B cell (primary cell): ENCODE results near the gene DYNLT2. TPM values are rescaled to one million over a fixed set of nuclear protein-coding genes. Genes with fewer than 3 reads are reported as not detected.

Source experiments
- ATAC-seq: fragments of 200-7000 bp; cut with Tn5 transposase; one replicate; pipeline ENCODE4 v1.10.0; 2021; ENCODE audit warnings: low read depth, mild to moderate bottlenecking, moderate number of reproducible peaks, moderate library complexity
- CTCF ChIA-PET: fragments of 350-600 bp; sonication (Branson Sonifier 250); formaldehyde crosslinking; loops from one replicate; lab custom pipeline; 2021; ENCODE audit warnings: antibody characterized with exemption, inconsistent platforms; lab: Charles Lee
- POLR2A ChIA-PET: fragments of 350-600 bp; sonication (Branson Sonifier 250); formaldehyde crosslinking; loops from one replicate; lab custom pipeline; 2021; ENCODE audit warnings: antibody characterized with exemption; lab: Charles Lee
- DNase-seq: peaks from one replicate; pipeline ENCODE4 v3.0.0; 2013
- H2AFZ ChIP-seq: 2 replicates; pipeline ENCODE4 v1.6.1; 2012; ENCODE audit warnings: mild to moderate bottlenecking, low read depth, low read length; ENCODE audit not compliant: insufficient read depth, poor library complexity, severe bottlenecking
- H3K27ac ChIP-seq, 2 donors: 1 replicate in 1 of 2; 2 replicates in 1 of 2; pipeline ENCODE4 v1.5.1; 2012 to 2013; ENCODE audit warnings: low read length in 2 of 2, mild to moderate bottlenecking in 2 of 2, moderate library complexity in 1 of 2
- H3K27me3 ChIP-seq, 4 experiments: fragments of 200-600 bp in 1 of 4; sonication (generic) in 1 of 4; replicated peaks in 1 of 4; 1 replicate in 2 of 4; 2 replicates in 2 of 4; pipeline versions ENCODE4 v1.6.1 to v1.7.0; 2013 to 2016; ENCODE audit warnings: low read length in 3 of 4, mild to moderate bottlenecking in 2 of 4, mixed read lengths in 1 of 4, moderate library complexity in 1 of 4; ENCODE audit not compliant: insufficient read depth in 4 of 4, control insufficient read depth in 3 of 4; ENCODE audit errors: control extremely low read depth in 1 of 4
- H3K36me3 ChIP-seq, 2 experiments: replicated peaks in 1 of 2; 1 replicate in 1 of 2; 2 replicates in 1 of 2; pipeline versions ENCODE4 v1.6.1 to v1.7.1; 2013; ENCODE audit warnings: low read length in 1 of 2; ENCODE audit not compliant: insufficient read depth in 2 of 2, control insufficient read depth in 1 of 2; ENCODE audit errors: control extremely low read depth in 1 of 2, extremely low read depth in 1 of 2
- H3K4me1 ChIP-seq, 2 donors: fragments of 200-600 bp in 1 of 2; sonication (generic) in 1 of 2; 1 replicate in 1 of 2; 2 replicates in 1 of 2; pipeline versions ENCODE4 v1.5.1 to v1.6.1; 2013 to 2017; ENCODE audit warnings: low read length in 2 of 2; ENCODE audit not compliant: control insufficient read depth in 2 of 2, insufficient read depth in 2 of 2
- H3K4me2 ChIP-seq: replicated peaks from 2 replicates; pipeline ENCODE3; 2012; ENCODE audit warnings: mild to moderate bottlenecking, low read depth, low read length; ENCODE audit not compliant: poor library complexity, severe bottlenecking
- H3K4me3 ChIP-seq, 5 experiments: fragments of 200-600 bp in 1 of 5; sonication (generic) in 1 of 5; 1 replicate in 3 of 5; 2 replicates in 2 of 5; pipeline versions ENCODE4 v1.5.1 to v1.7.0; 2011 to 2016; ENCODE audit warnings: low read length in 4 of 5, mild to moderate bottlenecking in 4 of 5, low read depth in 2 of 5, control low read depth in 1 of 5, moderate library complexity in 1 of 5; ENCODE audit not compliant: insufficient read depth in 1 of 5; ENCODE audit errors: control extremely low read depth in 1 of 5, extremely low read depth in 1 of 5
- H3K79me2 ChIP-seq: fragments of 200-600 bp; sonication (generic); one replicate; pipeline ENCODE4 v1.6.0; 2016; ENCODE audit warnings: low read length; ENCODE audit not compliant: control insufficient read depth, insufficient read depth
- H3K9ac ChIP-seq: fragments of 200-600 bp; sonication (generic); 2 replicates; pipeline ENCODE4 v1.6.1; 2017; ENCODE audit warnings: mild to moderate bottlenecking, low read length, moderate library complexity
- H3K9me3 ChIP-seq, 3 donors: one replicate each; pipeline versions ENCODE4 v1.6.1 to v1.7.1; 2013; ENCODE audit warnings: low read length in 2 of 3; ENCODE audit not compliant: control insufficient read depth in 2 of 3, insufficient read depth in 1 of 3; ENCODE audit errors: control extremely low read depth in 1 of 3
- H4K20me1 ChIP-seq: 2 replicates; pipeline ENCODE4 v1.6.0; 2012; ENCODE audit warnings: mild to moderate bottlenecking, low read length; ENCODE audit not compliant: insufficient read depth, control insufficient read depth, poor library complexity, severe bottlenecking
- H3K27ac Mint-ChIP-seq: one replicate; pipeline ENCODE4 v1.8.0; 2021; ENCODE audit warnings: mixed read lengths
- H3K27me3 Mint-ChIP-seq: one replicate; pipeline ENCODE4 v1.8.0; 2021; ENCODE audit warnings: mixed read lengths
- H3K4me1 Mint-ChIP-seq: one replicate; pipeline ENCODE4 v1.8.0; 2021; ENCODE audit warnings: mixed read lengths
- H3K4me3 Mint-ChIP-seq: one replicate; pipeline ENCODE4 v1.8.0; 2021; ENCODE audit warnings: mixed read lengths
- H3K9me3 Mint-ChIP-seq: one replicate; pipeline ENCODE4 v1.8.0; 2022; ENCODE audit warnings: mixed read lengths; ENCODE audit not compliant: insufficient read depth
- EZH2 ChIP-seq: IDR thresholded peaks from 2 replicates; pipeline ENCODE4 v1.6.1; 2012; ENCODE audit warnings: borderline replicate concordance, low read depth, mild to moderate bottlenecking, moderate library complexity, low read length; ENCODE audit not compliant: insufficient read depth, poor library complexity, severe bottlenecking
- WGBS: methylation state at CpG from one replicate; pipeline ENCODE4 v1.1.5; 2013; ENCODE audit warnings: missing lambda C conversion rate; ENCODE audit not compliant: insufficient coverage; 5-methylcytosine and 5-hydroxymethylcytosine counted together
- intact Hi-C: fragments of 100-400 bp; cut with micrococcal nuclease; formaldehyde crosslinking; loops from one replicate; pipeline ENCODE4 v1.10.0; 2022
- polyA plus RNA-seq: library from polyadenylated mRNA; depleted of rRNA; stranded (reverse); fragments of >200 nt; gene quantifications from 2 replicates; pipeline ENCODE4 v1.2.3, GENCODE V29; 2012
- total RNA-seq, 2 donors: library from RNA; stranded (reverse); fragments of 120-200 nt in 1 of 2; gene quantifications; 1 replicate in 1 of 2; 2 replicates in 1 of 2; pipeline versions ENCODE4 v1.2.3 to v1.2.4, GENCODE V29; 2013 to 2022
- TF ChIP-seq, protein P1 (sequence below): fragments of 200-600 bp; IDR thresholded peaks from one replicate; pipeline ENCODE4 v1.8.0; 2022; ENCODE audit warnings: antibody characterized with exemption, mild to moderate bottlenecking

DYNLT2 gene
- total and polyA plus RNA-seq, 2 donors (not counting 1 experiment from before 2014, with no cell fraction given): 2.4 to 7.2 TPM

DNA sequence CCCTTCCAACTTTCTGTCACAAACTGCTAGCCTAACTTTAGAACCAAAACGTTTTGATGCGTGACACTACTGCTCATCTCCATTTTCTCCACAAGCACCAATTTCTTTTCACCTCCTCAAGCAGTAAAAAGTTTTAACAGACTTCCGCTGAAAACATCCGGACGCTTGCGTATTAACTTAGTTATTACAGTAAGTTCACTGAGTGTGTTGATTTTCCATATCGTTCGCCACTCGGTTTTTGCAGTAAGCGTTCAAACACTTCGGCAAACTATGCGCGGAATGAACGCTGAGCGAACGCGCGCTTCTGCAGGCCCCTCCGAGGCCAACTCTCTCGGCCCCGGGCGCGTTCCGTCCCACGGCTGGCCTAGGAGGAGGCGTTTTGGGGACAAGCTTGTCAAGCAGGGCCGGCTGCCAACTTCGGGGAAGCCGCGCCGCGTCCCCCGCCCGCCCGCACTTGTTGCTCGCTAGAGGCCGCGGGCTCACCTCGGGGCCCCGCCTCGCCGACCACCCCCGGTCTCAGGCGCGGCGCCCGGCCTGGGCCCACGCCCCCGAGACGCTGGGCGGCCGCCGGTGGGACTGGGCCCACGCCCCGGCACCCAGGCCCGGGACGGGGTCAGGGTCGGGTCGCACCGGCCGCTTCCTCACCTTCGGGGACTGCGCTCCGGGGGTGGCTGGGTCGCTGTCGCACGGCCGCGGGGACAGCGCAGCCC lies 28.0 kb downstream of the DYNLT2 start:
- POLR2A ChIA-PET: interaction anchor here (0.6 to 3.1 kb wide), 3 partner anchors 22 to 829 kb away, joined by 3 to 28 read pairs (median 5); partner anchors contain the start of genes C6orf120, DLL1 and WDR27
- no peaks in the 10 kb centered on the region for H3K27me3 Mint-ChIP-seq
- Histone ChIP-seq H3K79me2 (peaks cover 34% of the 10 kb centered on the region), H3K27me3 (no peaks in the 10 kb centered on the region), H2AFZ (peak overlapping the region; percentile 84), H3K9me3 (no peaks in the 10 kb centered on the region), H3K9ac (peak overlapping the region; percentile 72), H3K4me2 (peak overlapping the region; percentile 80), H3K36me3 (peaks cover 0 to 1% of the 10 kb centered on the region in 2 experiments), H3K4me3 (peak overlapping the region; percentile 58 to 95 (median 77)), H3K4me1 (peaks cover 17 to 18% of the 10 kb centered on the region in 2 donors), H3K27ac (peak overlapping the region; percentile 77 to 88), H4K20me1 (no peaks in the 10 kb centered on the region)
- CTCF ChIA-PET: interaction anchor here (1.3 kb wide), 1 partner anchor 21 kb away, joined by 3 read pairs; the partner anchor contains the start of genes C6orf120 and WDR27
- DNase-seq (peak; percentile 85), ATAC-seq (peak; percentile 39)
- intact Hi-C loops: loop anchor here (1.0 to 10.0 kb wide), 3 partner anchors 21 to 571 kb away; partner anchors contain the start of genes C6orf120, DLL1, DYNLT2 and ERMARD
- peak overlapping the region; percentile 90 for H3K4me3 Mint-ChIP-seq
- no peak for TF ChIP-seq EZH2
- TF ChIP-seq, protein P1, sequence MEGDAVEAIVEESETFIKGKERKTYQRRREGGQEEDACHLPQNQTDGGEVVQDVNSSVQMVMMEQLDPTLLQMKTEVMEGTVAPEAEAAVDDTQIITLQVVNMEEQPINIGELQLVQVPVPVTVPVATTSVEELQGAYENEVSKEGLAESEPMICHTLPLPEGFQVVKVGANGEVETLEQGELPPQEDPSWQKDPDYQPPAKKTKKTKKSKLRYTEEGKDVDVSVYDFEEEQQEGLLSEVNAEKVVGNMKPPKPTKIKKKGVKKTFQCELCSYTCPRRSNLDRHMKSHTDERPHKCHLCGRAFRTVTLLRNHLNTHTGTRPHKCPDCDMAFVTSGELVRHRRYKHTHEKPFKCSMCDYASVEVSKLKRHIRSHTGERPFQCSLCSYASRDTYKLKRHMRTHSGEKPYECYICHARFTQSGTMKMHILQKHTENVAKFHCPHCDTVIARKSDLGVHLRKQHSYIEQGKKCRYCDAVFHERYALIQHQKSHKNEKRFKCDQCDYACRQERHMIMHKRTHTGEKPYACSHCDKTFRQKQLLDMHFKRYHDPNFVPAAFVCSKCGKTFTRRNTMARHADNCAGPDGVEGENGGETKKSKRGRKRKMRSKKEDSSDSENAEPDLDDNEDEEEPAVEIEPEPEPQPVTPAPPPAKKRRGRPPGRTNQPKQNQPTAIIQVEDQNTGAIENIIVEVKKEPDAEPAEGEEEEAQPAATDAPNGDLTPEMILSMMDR: no peak
- H3K4me1 Mint-ChIP-seq: peaks cover 33% of the 10 kb centered on the region
- H3K27ac Mint-ChIP-seq: peak overlapping the region; percentile 89
- H3K9me3 Mint-ChIP-seq: no peaks in the 10 kb centered on the region
- WGBS: 1% methylated on average over 70 of the region's 70 CpGs
